Brain microvascular endothelial cell (primary cell): ENCODE data around the gene TIAM2.
"Not testable (repeated sequence)": the region's sequence is repeated elsewhere in the genome, so short reads cannot be mapped to it uniquely, and the experiment has no call there.

ENCODE experiments used
- DNase-seq: peaks from one replicate; pipeline ENCODE4 v3.0.0-alpha.2; 2020
- H3K27ac ChIP-seq: fragments of 250-450 bp; sonication (Bioruptor Pico); 2 replicates; pipeline ENCODE4 v1.5.1; 2020; ENCODE audit warnings: mild to moderate bottlenecking, moderate library complexity
- H3K27me3 ChIP-seq: fragments of 250-450 bp; sonication (Bioruptor Pico); replicated peaks from 2 replicates; pipeline ENCODE4 v1.5.1; 2020; ENCODE audit warnings: mild to moderate bottlenecking
- H3K36me3 ChIP-seq: fragments of 250-450 bp; sonication (Bioruptor Pico); replicated peaks from 2 replicates; pipeline ENCODE4 v1.5.1; 2020; ENCODE audit warnings: mild to moderate bottlenecking
- H3K4me3 ChIP-seq: 2 replicates; pipeline ENCODE4 v1.5.1; 2011; ENCODE audit warnings: low read depth, mild to moderate bottlenecking, control low read depth, low read length, moderate library complexity
- in situ Hi-C: cut with HindIII; loops from 2 replicates; pipeline ENCODE4 v1.10.0; 2017; ENCODE audit warnings: low sequenced_read_pairs, low pct_ligation_motif_present
- TF ChIP-seq, protein P1 (sequence below): IDR thresholded peaks from 2 replicates; pipeline ENCODE4 v1.5.1; 2011; ENCODE audit warnings: low read depth, mild to moderate bottlenecking, moderate library complexity, low read length, control low read depth, inconsistent platforms; ENCODE audit errors: missing control alignments

TIAM2 gene

DNA sequence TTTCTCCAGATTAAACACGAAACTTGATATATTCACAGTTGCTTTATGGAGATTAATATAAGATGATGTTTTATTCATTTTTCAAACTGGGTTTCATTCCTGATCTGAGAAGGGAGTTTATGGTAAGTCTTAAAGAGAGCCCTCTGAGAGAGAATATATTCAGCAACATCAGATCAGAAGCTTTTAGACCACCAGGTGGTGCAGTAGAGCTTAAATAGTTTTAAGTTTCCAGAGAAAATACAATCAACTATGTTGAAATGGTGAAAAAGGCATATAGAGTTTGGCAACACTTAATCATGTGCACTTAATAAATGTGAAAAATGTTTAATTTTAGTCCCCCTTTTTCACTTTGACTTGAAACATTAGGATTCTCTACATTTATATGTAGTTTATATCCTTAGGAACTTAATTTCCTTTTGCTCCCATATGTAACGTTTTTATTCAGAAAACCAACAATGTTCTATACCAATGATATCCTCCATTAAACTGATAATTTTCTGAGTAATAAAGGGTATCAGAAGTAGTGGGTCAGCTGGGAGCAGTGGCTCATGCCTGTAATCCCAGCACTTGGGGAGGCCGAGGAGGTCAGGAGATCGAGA, 182.3 kb downstream of the TIAM2 start:
- H3K36me3 ChIP-seq = no peaks in the 10 kb centered on the region
- no peak overlapping the region for H3K27ac ChIP-seq
- H3K4me3 ChIP-seq = no peak overlapping the region
- in situ Hi-C loops = loop anchor here (10.0 kb wide), 1 partner anchor 253 kb away; no protein-coding TSS in a partner anchor
- TF ChIP-seq, protein P1, sequence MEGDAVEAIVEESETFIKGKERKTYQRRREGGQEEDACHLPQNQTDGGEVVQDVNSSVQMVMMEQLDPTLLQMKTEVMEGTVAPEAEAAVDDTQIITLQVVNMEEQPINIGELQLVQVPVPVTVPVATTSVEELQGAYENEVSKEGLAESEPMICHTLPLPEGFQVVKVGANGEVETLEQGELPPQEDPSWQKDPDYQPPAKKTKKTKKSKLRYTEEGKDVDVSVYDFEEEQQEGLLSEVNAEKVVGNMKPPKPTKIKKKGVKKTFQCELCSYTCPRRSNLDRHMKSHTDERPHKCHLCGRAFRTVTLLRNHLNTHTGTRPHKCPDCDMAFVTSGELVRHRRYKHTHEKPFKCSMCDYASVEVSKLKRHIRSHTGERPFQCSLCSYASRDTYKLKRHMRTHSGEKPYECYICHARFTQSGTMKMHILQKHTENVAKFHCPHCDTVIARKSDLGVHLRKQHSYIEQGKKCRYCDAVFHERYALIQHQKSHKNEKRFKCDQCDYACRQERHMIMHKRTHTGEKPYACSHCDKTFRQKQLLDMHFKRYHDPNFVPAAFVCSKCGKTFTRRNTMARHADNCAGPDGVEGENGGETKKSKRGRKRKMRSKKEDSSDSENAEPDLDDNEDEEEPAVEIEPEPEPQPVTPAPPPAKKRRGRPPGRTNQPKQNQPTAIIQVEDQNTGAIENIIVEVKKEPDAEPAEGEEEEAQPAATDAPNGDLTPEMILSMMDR = peak; percentile 54
- DNase-seq = peak; percentile 82
- H3K27me3 ChIP-seq = no peaks in the 10 kb centered on the region

DNA sequence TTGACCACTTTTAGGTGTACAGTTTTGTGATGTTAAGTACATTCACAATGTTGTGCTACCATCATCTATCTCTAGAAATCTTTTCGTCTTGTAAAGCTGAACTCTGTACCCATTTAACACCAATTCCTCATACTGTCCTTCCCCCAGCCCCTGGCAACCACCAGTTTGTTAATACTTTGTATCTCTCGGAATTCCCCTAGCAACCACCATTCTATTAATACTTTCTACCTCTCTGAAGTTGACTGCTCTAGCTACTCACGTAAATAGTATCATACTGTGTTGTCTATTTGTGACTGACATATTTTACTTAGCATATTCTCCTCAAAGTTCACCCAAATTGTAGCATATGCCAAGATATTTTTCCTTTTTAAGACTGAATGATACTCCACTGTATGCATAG, 186.4 kb downstream of the TIAM2 start:
- H3K4me3 ChIP-seq = no peak overlapping the region
- H3K36me3 ChIP-seq = no peaks in the 10 kb centered on the region
- TF ChIP-seq, protein P1 = no peak
- H3K27ac ChIP-seq = no peak overlapping the region
- DNase-seq = no peak
- in situ Hi-C loops = no loop called here
- no peaks in the 10 kb centered on the region for H3K27me3 ChIP-seq

DNA sequence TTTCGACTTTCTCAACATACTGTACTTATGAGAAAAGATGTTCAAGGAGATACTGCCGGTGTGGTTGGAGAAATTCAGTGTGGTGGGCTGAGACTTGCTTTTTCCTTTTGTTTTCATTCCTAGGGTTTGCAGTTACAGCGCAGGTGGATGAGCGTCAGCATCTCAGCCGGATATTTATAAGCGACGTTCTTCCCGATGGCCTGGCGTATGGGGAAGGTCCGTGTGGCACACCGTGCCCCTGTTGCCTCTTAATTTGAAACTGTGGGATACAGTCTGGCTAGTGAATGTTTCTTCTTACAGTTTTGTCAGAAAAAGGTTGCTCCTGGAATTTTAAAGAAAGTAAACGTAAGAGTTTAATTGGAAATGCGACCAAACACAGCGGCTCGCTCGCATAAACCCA, 187.0 kb downstream of the TIAM2 start:
- TF ChIP-seq, protein P1 = no peak
- in situ Hi-C loops = no loop called here
- no peak overlapping the region for H3K4me3 ChIP-seq
- H3K27me3 ChIP-seq = no peaks in the 10 kb centered on the region
- H3K36me3 ChIP-seq = no peaks in the 10 kb centered on the region
- DNase-seq = no peak
- no peak overlapping the region for H3K27ac ChIP-seq

DNA sequence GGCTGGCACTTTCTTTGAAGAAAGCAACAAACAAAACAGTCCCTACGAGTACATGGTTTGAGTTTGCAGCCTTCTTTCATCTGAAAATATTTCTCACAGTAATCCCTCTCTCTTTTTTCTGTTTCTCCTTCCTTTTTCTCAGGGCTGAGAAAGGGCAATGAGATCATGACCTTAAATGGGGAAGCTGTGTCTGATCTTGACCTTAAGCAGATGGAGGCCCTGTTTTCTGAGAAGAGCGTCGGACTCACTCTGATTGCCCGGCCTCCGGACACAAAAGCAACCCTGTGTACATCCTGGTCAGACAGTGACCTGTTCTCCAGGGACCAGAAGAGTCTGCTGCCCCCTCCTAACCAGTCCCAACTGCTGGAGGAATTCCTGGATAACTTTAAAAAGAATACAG, 188.0 kb downstream of the TIAM2 start:
- Histone ChIP-seq H3K27ac (no peak overlapping the region), H3K4me3 (no peak overlapping the region)
- in situ Hi-C loops = no loop called here

DNA sequence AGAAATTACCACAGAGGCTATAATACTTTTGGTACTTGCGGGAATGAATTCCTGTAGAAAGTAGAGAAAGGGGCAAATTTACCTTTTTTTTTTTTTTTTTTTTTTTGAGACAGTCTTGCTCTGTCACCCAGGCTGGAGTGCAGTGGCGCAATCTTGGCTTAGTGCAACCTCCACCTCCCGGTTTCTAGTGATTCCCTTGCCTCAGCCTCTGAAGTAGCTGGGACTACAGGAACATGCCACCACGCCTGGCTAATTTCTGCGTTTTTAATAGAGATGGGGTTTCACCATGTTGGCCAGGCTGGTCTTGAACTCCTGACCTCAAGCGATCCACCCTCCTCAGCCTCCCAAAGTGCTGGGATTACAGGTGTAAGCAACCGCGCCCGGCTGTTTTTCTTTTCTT, 189.9 kb downstream of the TIAM2 start:
- in situ Hi-C loops, DNase-seq, H3K36me3 ChIP-seq, H3K27ac ChIP-seq, H3K4me3 ChIP-seq, H3K27me3 ChIP-seq: not testable (repeated sequence)

More for the DNA sequence above, 188.0 kb downstream of the TIAM2 start:
- no peak for DNase-seq
- TF ChIP-seq, protein P1 = no peak
- H3K27me3 ChIP-seq = no peaks in the 10 kb centered on the region
- no peaks in the 10 kb centered on the region for H3K36me3 ChIP-seq

DNA sequence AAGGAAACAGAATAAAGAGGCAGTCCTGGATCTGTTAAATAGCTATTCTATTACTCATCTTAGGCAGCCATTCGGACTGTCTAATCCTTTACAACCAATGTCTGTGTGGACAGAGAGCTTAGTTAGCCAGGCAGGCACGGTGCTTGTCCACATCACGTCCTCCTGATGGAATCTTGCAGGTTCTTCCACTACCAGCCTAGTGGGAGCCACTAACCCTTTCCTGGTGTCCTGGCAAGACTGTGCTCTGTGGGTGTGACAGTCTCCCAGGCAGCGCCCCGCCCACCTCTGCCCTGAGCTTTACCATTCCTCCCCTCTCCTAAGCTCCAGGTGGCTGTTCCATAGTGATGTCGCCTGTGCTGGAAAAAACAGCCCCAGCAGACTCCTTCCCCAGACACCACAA, 190.4 kb downstream of the TIAM2 start:
- TF ChIP-seq, protein P1 = no peak
- in situ Hi-C loops = no loop called here
- H3K27me3 ChIP-seq = no peaks in the 10 kb centered on the region
- H3K4me3 ChIP-seq = no peak overlapping the region
- no peaks in the 10 kb centered on the region for H3K36me3 ChIP-seq
- peak; percentile 24 for DNase-seq
- H3K27ac ChIP-seq = no peak overlapping the region
